AG04449 (cell line): ENCODE results near the gene CDKN1A.

Experiments
- CTCF ChIA-PET: fragments of 350-600 bp; formaldehyde crosslinking; extraction: SDS; loops from one replicate; lab custom pipeline; 2021; ENCODE audit warnings: antibody characterized with exemption; lab: Yijun Ruan, JAX
- POLR2A ChIA-PET: fragments of 400-600, 350-600 bp; formaldehyde crosslinking; extraction: SDS; loops from one replicate; lab custom pipeline; 2020; ENCODE audit warnings: antibody characterized with exemption, inconsistent platforms; lab: Yijun Ruan, JAX
- DNase-seq: peaks from one replicate; pipeline ENCODE4 v3.0.0-alpha.2; 2010; ENCODE audit warnings: low read depth, low spot score
- H3K4me3 ChIP-seq: 2 replicates; pipeline ENCODE4 v1.5.1; 2011; ENCODE audit warnings: low read depth, mild to moderate bottlenecking, control low read depth, low read length
- CTCF ChIP-seq: IDR thresholded peaks from one replicate; pipeline ENCODE4 v1.5.1; 2011; ENCODE audit warnings: mild to moderate bottlenecking, moderate library complexity, low read length, control low read depth, inconsistent platforms; ENCODE audit not compliant: insufficient read depth; ENCODE audit errors: missing control alignments

Gene CDKN1A

GRCh38 chr6:36724514-36725390 lies 46.2 kb downstream of the CDKN1A start:
- H3K4me3 ChIP-seq: no peak overlapping the region
- ChIA-PET POLR2A (interaction anchor here (1.0 kb wide), 1 partner anchor 46 kb away, joined by 3 read pairs; the partner anchor contains the start of gene CDKN1A), CTCF (interaction anchor here (0.6 to 18.0 kb wide), 31 partner anchors 10 to 321 kb away, joined by 3 to 179 read pairs (median 4); partner anchors contain the start of gene RAB44)
- no peak for DNase-seq
- TF ChIP-seq CTCF: peak; percentile 52

GRCh38 chr6:36725581-36725980 lies 47.1 kb downstream of the CDKN1A start:
- no peak for TF ChIP-seq CTCF
- no peak overlapping the region for H3K4me3 ChIP-seq
- no peak for DNase-seq
- CTCF ChIA-PET: interaction anchor here (1.0 to 18.0 kb wide), 12 partner anchors 9 to 192 kb away, joined by 3 to 179 read pairs (median 12); no protein-coding TSS in a partner anchor
- POLR2A ChIA-PET: no interaction called here

GRCh38 chr6:36727505-36728021 lies 49.0 kb downstream of the CDKN1A start:
- DNase-seq: no peak
- TF ChIP-seq CTCF: no peak
- POLR2A ChIA-PET: interaction anchor here (1.3 kb wide), 1 partner anchor 49 kb away, joined by 4 read pairs; the partner anchor contains the start of gene CDKN1A
- CTCF ChIA-PET: interaction anchor here (1.0 to 18.0 kb wide), 5 partner anchors 12 to 114 kb away, joined by 3 to 179 read pairs (median 5); no protein-coding TSS in a partner anchor
- H3K4me3 ChIP-seq: no peak overlapping the region

GRCh38 chr6:36728289-36729160 lies 50.0 kb downstream of the CDKN1A start:
- DNase-seq: no peak
- TF ChIP-seq CTCF: no peak
- CTCF ChIA-PET: interaction anchor here (1.5 to 18.0 kb wide), 5 partner anchors 13 to 114 kb away, joined by 3 to 179 read pairs (median 9); no protein-coding TSS in a partner anchor
- POLR2A ChIA-PET: interaction anchor here (1.3 kb wide), 1 partner anchor 50 kb away, joined by 4 read pairs; the partner anchor contains the start of gene CDKN1A
- H3K4me3 ChIP-seq: no peak overlapping the region

GRCh38 chr6:36729161-36729524 lies 50.6 kb downstream of the CDKN1A start:
- ChIA-PET CTCF (interaction anchor here (2.1 to 18.0 kb wide), 4 partner anchors 30 to 115 kb away, joined by 9 to 179 read pairs (median 10); no protein-coding TSS in a partner anchor), POLR2A (no interaction called here)
- TF ChIP-seq CTCF: no peak
- DNase-seq: no peak
- no peak overlapping the region for H3K4me3 ChIP-seq
